AG04450 (cell line): ENCODE data around the gene KCNMB1. TPM values are rescaled to one million over a fixed set of nuclear protein-coding genes. Genes with fewer than 3 reads are reported as not detected.

ENCODE experiments used
- CTCF ChIA-PET: fragments of 300-600, 350-600 bp; formaldehyde crosslinking; extraction: SDS; loops from one replicate; lab custom pipeline; 2022; ENCODE audit warnings: antibody characterized with exemption, inconsistent platforms; lab: Charles Lee
- POLR2A ChIA-PET: fragments of 350-600 bp; formaldehyde crosslinking; extraction: SDS; loops from one replicate; lab custom pipeline; 2021; ENCODE audit warnings: antibody characterized with exemption, inconsistent platforms; lab: Yijun Ruan, JAX
- DNase-seq: peaks from one replicate; pipeline ENCODE4 v3.0.0-alpha.2; 2011; ENCODE audit warnings: low read depth, low spot score
- H3K27ac ChIP-seq: one replicate; pipeline ENCODE4 v1.5.1; 2012; ENCODE audit warnings: low read depth, low read length, control low read depth
- H3K27me3 ChIP-seq: one replicate; pipeline ENCODE4 v1.6.0; 2012; ENCODE audit warnings: low read length; ENCODE audit not compliant: control insufficient read depth, insufficient read depth
- H3K4me3 ChIP-seq: 2 replicates; pipeline ENCODE4 v1.5.1; 2011; ENCODE audit warnings: mild to moderate bottlenecking, low read depth, low read length, control low read depth
- H3K9me3 ChIP-seq: 2 replicates; pipeline ENCODE4 v1.5.1; 2012; ENCODE audit warnings: low read length; ENCODE audit not compliant: control insufficient read depth, insufficient read depth
- CTCF ChIP-seq: IDR thresholded peaks from 2 replicates; pipeline ENCODE4 v1.5.1; 2011; ENCODE audit warnings: low read depth, low read length, control low read depth, inconsistent platforms
- polyA plus RNA-seq: library from polyadenylated mRNA; depleted of rRNA; stranded (reverse); fragments of >200 nt; gene quantifications from 2 replicates; pipeline ENCODE4 v1.2.3, GENCODE V29; 2011

The KCNMB1 gene
- polyA plus RNA-seq, 1 experiment = not detected

GRCh38 chr5:170393958-170394357 is 4.8 kb upstream of the KCNMB1 start:
- DNase-seq = no peak
- ChIA-PET CTCF (no interaction called here), POLR2A (no interaction called here)
- Histone ChIP-seq H3K27me3 (peaks cover 4% of the 10 kb centered on the region), H3K9me3 (no peaks in the 10 kb centered on the region), H3K4me3 (no peak overlapping the region), H3K27ac (no peak overlapping the region)
- TF ChIP-seq CTCF = no peak

GRCh38 chr5:170393235-170393634 is 4.1 kb upstream of the KCNMB1 start:
- Histone ChIP-seq H3K9me3 (no peaks in the 10 kb centered on the region), H3K27me3 (peaks cover 4% of the 10 kb centered on the region), H3K4me3 (no peak overlapping the region), H3K27ac (no peak overlapping the region)
- DNase-seq = no peak
- TF ChIP-seq CTCF = no peak
- ChIA-PET CTCF (no interaction called here), POLR2A (no interaction called here)

- no peak overlapping the region for H3K4me3 ChIP-seq
- H3K27me3 ChIP-seq = no peaks in the 10 kb centered on the region
- H3K9me3 ChIP-seq = no peaks in the 10 kb centered on the region
- ChIA-PET CTCF (no interaction called here), POLR2A (no interaction called here)
- TF ChIP-seq CTCF = no peak
- no peak overlapping the region for H3K27ac ChIP-seq
- no peak for DNase-seq
Observed at GRCh38 chr5:170390472-170390871, 1.3 kb upstream of the KCNMB1 start.

- Histone ChIP-seq H3K9me3 (no peaks in the 10 kb centered on the region), H3K27me3 (no peaks in the 10 kb centered on the region), H3K4me3 (no peak overlapping the region), H3K27ac (no peak overlapping the region)
- ChIA-PET POLR2A (interaction anchor here (0.7 kb wide), 1 partner anchor 351 kb away, joined by 9 read pairs; no protein-coding TSS in a partner anchor), CTCF (no interaction called here)
- no peak for TF ChIP-seq CTCF
- no peak for DNase-seq
Observed at GRCh38 chr5:170389550-170389892, 354 bp upstream of the KCNMB1 start.

GRCh38 chr5:170387775-170388639 is 1.2 kb downstream of the KCNMB1 start:
- Histone ChIP-seq H3K27ac (no peak overlapping the region), H3K4me3 (no peak overlapping the region), H3K27me3 (no peaks in the 10 kb centered on the region), H3K9me3 (no peaks in the 10 kb centered on the region)
- TF ChIP-seq CTCF = no peak
- DNase-seq = no peak
- POLR2A ChIA-PET = no interaction called here
- CTCF ChIA-PET = no interaction called here
